IPS-15b (cell line): ENCODE data around the gene NCOR1.

ENCODE experiments used
- H3K27me3 ChIP-seq: one replicate; pipeline ENCODE4 v1.6.1; 2013; ENCODE audit warnings: low read length; ENCODE audit not compliant: control insufficient read depth, insufficient read depth
- H3K36me3 ChIP-seq: one replicate; pipeline ENCODE4 v1.6.1; 2013; ENCODE audit warnings: low read length; ENCODE audit not compliant: control insufficient read depth, insufficient read depth
- H3K4me1 ChIP-seq: one replicate; pipeline ENCODE4 v1.6.1; 2013; ENCODE audit warnings: mild to moderate bottlenecking, low read length; ENCODE audit not compliant: control insufficient read depth, insufficient read depth
- H3K4me3 ChIP-seq: one replicate; pipeline ENCODE4 v1.5.1; 2013; ENCODE audit warnings: low read depth, low read length
- H3K9ac ChIP-seq: one replicate; pipeline ENCODE4 v1.6.1; 2013; ENCODE audit warnings: low read depth, mild to moderate bottlenecking, low read length
- H3K9me3 ChIP-seq: one replicate; pipeline ENCODE4 v1.6.1; 2013; ENCODE audit warnings: mild to moderate bottlenecking, low read length; ENCODE audit not compliant: control insufficient read depth, insufficient read depth

Gene NCOR1

DNA sequence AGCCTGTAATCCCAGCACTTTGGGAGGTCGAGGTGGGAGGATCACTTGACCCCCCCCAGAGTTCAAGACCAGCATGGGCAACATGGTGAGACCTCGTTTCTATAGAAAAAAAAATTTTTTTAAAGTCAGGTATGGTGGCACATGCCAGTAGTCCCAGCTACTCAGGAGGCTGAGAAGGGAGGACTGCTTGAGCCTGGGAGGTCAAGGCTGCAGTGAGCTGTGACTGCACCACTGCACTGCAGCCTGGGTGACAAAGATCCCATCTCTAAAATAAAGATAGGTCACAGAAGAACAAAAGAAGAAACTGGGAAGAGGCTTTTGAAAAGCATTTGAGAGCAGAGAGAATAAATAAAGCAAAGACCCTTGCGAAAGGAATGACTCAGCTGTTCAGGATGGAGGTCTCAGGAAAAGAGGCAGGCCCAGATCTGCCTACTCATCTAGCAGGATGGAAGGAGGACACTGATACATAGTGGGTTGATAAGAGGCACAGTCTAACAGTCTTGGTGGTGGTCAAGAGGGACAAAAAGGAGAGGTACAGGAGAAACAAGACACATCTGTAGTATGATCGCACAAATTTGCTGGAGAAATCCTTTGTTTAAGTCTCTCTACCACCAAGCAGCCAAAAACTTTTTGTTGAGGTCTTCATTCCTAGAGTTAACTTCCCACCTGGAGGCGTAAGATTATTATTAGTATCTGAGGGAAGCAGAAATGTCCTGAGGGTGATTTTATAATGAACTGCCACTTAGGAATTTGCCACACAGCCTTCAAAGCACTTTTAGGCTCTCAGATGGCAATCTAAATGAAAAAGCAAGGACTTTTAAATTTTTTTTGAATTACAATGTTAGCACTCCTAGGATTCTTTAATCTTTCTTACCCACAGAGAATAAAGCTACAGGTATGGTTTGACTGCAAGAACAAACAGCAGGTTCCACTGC is 233.4 kb downstream of the NCOR1 start:
- H3K4me3 ChIP-seq, result no peak overlapping the region

DNA sequence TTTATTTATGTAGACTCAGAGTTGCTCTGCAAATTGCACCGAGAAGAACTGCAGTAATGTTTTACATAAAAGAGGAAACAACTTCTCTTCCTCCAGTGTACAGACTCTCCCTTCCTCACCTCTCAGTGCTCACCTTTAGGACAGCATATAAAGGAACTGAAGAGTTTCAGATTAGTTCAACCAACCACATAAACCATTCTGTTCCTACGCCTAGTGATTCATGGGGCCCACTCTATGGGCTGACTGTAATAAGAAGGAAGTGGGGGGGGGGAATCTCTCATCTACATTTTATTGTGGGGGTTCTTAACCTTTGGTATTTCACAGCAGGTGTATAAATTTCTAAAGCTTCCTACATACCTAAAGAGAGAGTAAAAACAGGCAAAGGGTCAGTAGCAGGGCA is 234.1 kb downstream of the NCOR1 start:
- Histone ChIP-seq H3K9me3 (no peaks in the 10 kb centered on the region), H3K27me3 (no peaks in the 10 kb centered on the region), H3K36me3 (peaks cover 17% of the 10 kb centered on the region), H3K4me1 (no peaks in the 10 kb centered on the region), H3K9ac (no peak overlapping the region), H3K4me3 (no peak overlapping the region)

More for the DNA sequence above, 233.4 kb downstream of the NCOR1 start:
- Histone ChIP-seq H3K27me3 (no peaks in the 10 kb centered on the region), H3K36me3 (peaks cover 13% of the 10 kb centered on the region), H3K4me1 (no peaks in the 10 kb centered on the region), H3K9me3 (no peaks in the 10 kb centered on the region), H3K9ac (no peak overlapping the region)
